ENCODE data around the gene CCDC149.

CCDC149 gene

DNA sequence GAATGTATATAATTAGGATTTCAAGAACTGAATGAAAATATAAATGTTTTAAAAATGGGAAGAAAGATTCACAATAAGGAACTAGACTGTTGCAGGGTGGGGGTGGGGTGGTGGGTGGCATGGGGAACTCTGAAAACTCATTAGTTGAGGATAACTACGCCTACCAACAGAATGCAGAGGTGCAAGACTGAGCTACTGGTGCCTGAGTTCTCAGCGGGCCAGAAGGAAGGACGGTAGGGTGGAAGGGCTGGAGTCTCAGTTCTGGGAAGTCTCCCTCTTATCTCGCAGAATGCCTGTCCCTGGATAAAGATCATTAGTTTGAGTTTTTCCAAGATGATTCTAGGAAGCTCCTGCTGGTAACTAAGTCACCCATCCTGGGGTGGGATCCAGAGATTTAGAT, 118.8 kb downstream of the CCDC149 start:
- no peak overlapping the region for H3K4me3 ChIP-seq
- H3K9ac ChIP-seq = no peak overlapping the region
- no peaks in the 10 kb centered on the region for H3K27me3 ChIP-seq
- peaks cover 25% of the 10 kb centered on the region for H3K4me1 ChIP-seq
- no peaks in the 10 kb centered on the region for H4K20me1 ChIP-seq
- no peak overlapping the region for H3K27ac ChIP-seq
- peaks cover under 1% of the 10 kb centered on the region; the same call in 1 of the 2 replicates for H3K9me3 ChIP-seq
- TF ChIP-seq Cebpa-rat (IDR thresholded peaks at IDR 0.05) = no peak
- H3K36me3 ChIP-seq = no peaks in the 10 kb centered on the region; the same call in 1 of the 2 replicates
- H3K4me2 ChIP-seq = peak overlapping the region; percentile 14; the same call in 1 of the 2 replicates

DNA sequence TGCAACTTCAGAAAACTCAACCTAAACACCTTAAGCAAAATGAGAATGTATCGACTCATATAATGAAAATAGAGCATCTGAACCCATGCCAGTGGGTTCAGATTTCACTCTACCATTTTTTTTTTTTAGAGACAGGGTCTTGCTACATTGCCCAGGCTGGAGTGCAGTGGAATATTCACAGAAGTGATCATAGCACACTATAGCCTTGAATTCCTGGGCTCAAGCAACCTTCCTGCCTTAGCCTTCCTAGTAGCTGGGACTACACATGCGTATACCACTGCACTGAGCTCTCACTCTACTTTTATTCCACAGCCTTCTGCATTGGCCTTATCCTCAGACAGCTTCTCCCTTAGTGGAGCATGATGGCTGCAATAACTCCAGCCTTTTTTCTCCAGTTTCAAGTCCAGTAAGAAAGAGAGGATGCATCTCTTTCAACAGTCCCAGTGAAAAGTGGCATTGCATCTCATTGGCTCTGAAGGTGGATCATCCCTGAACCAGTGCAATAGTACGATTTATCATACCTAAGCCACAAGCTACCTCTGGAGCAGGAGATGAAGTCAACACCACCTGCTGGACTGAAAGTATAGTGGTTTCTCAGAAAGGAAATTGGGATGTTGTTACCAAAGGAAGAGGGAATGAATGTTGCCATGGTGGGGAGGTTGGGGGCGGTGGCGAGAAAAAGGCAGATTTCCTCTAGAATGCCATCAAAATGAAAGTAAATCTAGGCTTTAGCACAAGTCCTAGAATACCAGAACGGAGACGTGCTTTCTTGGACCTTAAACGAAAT, 119.4 kb downstream of the CCDC149 start:
- no peak for TF ChIP-seq Cebpa-rat (IDR thresholded peaks at IDR 0.05)
- no peak overlapping the region for H3K9ac ChIP-seq
- no peaks in the 10 kb centered on the region for H4K20me1 ChIP-seq
- H3K4me1 ChIP-seq = peaks cover 25% of the 10 kb centered on the region
- H3K27me3 ChIP-seq = no peaks in the 10 kb centered on the region
- H3K4me2 ChIP-seq = peak overlapping the region; percentile 40
- H3K4me3 ChIP-seq = no peak overlapping the region
- no peak overlapping the region for H3K27ac ChIP-seq
- no peaks in the 10 kb centered on the region for H3K9me3 ChIP-seq
- no peaks in the 10 kb centered on the region for H3K36me3 ChIP-seq

DNA sequence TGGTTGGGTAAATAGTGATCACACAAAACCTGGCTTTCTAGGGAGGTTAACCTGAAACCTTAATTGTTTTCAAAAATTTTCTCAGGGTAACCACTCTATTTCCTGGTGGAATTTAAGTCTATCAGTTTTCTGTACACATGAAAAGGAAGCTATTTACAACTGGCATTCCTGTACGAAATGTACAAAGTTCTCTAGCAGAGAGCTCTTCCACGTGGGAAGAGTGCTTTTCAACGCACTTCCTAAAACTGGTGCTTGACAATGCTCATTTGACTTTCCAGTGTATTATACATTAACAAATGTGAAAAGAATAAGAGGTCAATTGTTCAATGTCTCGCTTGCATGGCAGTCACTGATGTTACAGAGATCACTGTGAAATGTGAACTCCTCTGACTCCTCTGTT, 120.3 kb downstream of the CCDC149 start:
- H3K9ac ChIP-seq = no peak overlapping the region
- H3K36me3 ChIP-seq = no peaks in the 10 kb centered on the region
- H3K4me1 ChIP-seq = peaks cover 21% of the 10 kb centered on the region
- H3K9me3 ChIP-seq = no peaks in the 10 kb centered on the region
- no peaks in the 10 kb centered on the region for H4K20me1 ChIP-seq
- no peak for TF ChIP-seq Cebpa-rat (IDR thresholded peaks at IDR 0.05)
- no peak overlapping the region for H3K4me2 ChIP-seq
- no peak overlapping the region for H3K4me3 ChIP-seq
- no peaks in the 10 kb centered on the region for H3K27me3 ChIP-seq
- H3K27ac ChIP-seq = no peak overlapping the region

DNA sequence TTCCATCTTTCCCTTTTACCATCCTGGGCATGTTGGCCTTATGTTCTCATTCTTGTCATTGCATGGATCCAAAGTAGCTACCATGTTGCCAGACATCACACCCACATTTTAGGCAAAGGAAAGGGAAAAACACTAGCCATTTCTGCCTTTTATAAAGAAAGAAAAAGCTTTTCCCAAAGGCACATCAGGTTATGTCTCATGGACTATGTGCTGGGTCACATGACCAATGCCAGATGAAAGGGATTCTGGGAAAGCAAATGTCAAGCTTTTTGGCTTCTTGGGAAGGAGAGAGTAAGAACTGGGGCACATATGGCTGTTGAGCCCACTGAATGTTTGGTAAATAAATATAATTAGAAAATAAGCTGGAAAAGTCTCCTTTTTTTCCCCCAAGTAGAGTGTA, 121.8 kb downstream of the CCDC149 start:
- no peak overlapping the region for H3K4me3 ChIP-seq

DNA sequence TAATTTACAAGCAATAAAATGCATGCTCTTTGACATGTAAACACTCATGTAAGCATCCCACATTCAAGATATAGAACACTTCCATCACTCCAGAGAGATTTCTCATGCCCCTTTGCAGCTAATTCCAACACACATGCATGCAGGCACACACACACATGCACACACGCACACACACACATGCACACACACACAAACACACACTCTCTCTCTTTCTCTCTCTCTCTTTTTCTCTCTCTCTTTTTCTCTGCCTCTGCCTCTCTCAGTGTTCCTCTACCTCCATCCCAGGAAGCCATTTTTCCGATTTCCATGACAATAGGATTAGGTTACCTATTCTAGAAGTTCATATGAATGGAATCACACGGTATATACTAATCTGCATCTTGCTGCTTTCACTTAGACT, 129.3 kb downstream of the CCDC149 start:
- no peak overlapping the region for H3K27ac ChIP-seq
- H3K4me1 ChIP-seq = no peaks in the 10 kb centered on the region
- no peak overlapping the region for H3K4me3 ChIP-seq
- no peak overlapping the region for H3K9ac ChIP-seq
- H3K4me2 ChIP-seq = no peak overlapping the region
- no peaks in the 10 kb centered on the region for H4K20me1 ChIP-seq
- no peaks in the 10 kb centered on the region for H3K36me3 ChIP-seq
- H3K27me3 ChIP-seq = no peaks in the 10 kb centered on the region
- H3K9me3 ChIP-seq = peaks cover 5% of the 10 kb centered on the region
- TF ChIP-seq Cebpa-rat (IDR thresholded peaks at IDR 0.05) = no peak

More for the DNA sequence above, 121.8 kb downstream of the CCDC149 start:
- Histone ChIP-seq H3K9me3 (peaks cover 3% of the 10 kb centered on the region), H3K4me1 (peaks cover 21% of the 10 kb centered on the region), H3K36me3 (no peaks in the 10 kb centered on the region), H3K27me3 (no peaks in the 10 kb centered on the region), H4K20me1 (no peaks in the 10 kb centered on the region), H3K27ac (no peak overlapping the region), H3K9ac (no peak overlapping the region), H3K4me2 (no peak overlapping the region)
- no peak for TF ChIP-seq Cebpa-rat (IDR thresholded peaks at IDR 0.05)

DNA sequence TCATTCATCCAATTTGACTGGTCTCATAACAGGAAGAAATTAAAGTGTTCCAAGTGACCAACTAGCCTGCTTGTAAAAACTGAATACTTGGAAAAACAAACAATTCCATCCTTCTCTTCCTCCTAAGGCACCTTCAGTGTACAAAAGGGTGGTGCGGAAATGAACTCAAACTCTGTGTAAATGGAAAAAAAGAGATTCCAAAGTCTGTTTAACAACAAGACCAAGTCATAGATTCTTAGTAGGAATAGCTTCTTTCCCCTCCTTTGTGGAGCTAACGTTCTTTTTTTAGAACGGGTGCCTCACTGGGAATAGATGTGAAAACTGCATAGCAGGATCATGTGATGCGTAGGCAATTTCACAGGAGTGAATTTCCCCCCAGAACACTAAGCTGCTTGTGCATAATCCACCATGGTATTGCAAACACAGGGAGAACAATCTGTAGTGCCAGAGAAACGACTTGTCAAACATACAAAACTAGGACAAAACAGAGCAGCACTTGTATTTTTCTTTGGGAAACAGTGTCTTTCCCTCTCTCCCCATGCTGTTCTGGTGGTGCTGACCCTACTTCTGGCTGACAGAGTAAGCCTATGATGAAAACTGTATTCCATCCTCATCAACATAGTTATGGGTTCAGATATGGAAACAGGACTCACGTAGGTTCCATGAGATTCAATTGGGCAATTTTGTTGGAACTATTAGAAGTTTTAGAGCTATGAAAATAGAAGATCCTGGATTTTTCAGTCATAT, 130.7 kb downstream of the CCDC149 start:
- H3K9me3 ChIP-seq = peaks cover 5% of the 10 kb centered on the region
- no peak overlapping the region for H3K4me3 ChIP-seq
- H3K36me3 ChIP-seq = no peaks in the 10 kb centered on the region
- H3K9ac ChIP-seq = no peak overlapping the region
- H3K27ac ChIP-seq = no peak overlapping the region
- no peaks in the 10 kb centered on the region for H4K20me1 ChIP-seq
- no peak for TF ChIP-seq Cebpa-rat (IDR thresholded peaks at IDR 0.05)
- no peaks in the 10 kb centered on the region for H3K4me1 ChIP-seq
- H3K27me3 ChIP-seq = no peaks in the 10 kb centered on the region
- H3K4me2 ChIP-seq = no peak overlapping the region

DNA sequence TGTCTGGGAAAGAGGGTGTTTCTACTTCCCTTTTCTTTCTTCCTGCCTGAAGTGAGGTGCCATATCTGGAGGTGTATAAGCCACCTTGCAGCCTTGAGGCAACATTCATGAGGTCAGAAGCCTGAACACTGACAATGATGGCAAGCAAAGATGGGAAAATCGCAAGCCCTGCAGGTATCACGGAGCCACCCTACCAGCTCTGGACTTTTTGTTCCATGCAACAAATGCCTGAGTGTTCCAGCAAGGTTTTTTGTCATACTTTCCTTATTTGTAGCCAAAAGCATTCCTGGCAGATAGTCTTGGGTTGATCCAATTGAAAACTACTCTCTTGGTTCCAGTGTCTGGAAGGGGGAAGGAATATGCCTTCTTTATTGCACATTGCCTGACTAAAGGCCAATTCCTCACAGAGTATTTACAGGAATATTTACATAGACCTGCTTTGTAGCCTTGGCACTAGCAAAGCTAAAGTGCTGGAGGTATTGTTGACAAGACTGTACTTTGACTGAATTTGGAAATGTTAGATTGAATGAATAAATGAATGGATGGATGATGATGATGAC, 131.8 kb downstream of the CCDC149 start:
- H3K27me3 ChIP-seq = no peaks in the 10 kb centered on the region
- no peak overlapping the region for H3K27ac ChIP-seq
- no peaks in the 10 kb centered on the region for H3K36me3 ChIP-seq
- no peaks in the 10 kb centered on the region for H4K20me1 ChIP-seq
- no peak overlapping the region for H3K4me3 ChIP-seq
- H3K4me2 ChIP-seq = no peak overlapping the region
- TF ChIP-seq Cebpa-rat (IDR thresholded peaks at IDR 0.05) = no peak
- H3K4me1 ChIP-seq = no peaks in the 10 kb centered on the region
- peaks cover 2% of the 10 kb centered on the region for H3K9me3 ChIP-seq
- H3K9ac ChIP-seq = no peak overlapping the region

DNA sequence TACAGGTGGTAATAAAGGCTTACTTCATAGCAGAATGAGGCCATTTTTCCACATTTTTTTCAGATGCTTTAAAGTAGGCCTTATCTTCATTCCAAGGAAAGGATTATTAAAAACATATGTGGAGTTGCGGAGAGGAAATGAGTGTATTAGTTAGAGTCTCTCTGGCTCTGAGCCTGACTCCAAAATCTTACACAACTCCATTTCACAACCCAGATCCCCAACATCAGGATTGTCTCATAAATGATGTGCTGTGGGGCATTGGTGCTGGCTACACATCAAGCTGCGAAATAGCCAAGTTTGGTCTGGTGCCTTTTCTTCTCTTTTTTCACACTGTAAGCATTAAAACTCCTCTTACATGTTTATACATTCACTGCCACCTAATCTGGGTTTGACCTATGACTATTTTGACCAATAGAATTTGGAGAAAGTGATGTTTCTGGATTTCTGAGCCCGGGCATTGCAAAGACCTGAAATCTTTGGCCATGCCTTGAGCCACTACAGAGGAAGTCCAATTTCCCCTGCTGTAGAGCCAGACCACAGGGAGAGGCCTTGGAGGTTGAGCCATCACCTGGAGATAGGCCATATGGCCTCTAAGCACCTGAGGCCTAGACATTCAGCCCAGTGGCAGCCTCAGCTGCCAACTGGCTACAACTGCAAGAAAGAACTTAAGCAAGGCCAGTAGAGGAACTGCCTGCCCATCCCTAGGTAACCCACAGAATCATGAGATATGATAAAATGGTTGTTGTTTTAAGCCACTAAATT, 134.2 kb downstream of the CCDC149 start:
- no peak overlapping the region for H3K27ac ChIP-seq
- H3K36me3 ChIP-seq = no peaks in the 10 kb centered on the region
- no peaks in the 10 kb centered on the region for H3K27me3 ChIP-seq
- no peaks in the 10 kb centered on the region for H3K4me1 ChIP-seq
- H3K9me3 ChIP-seq = no peaks in the 10 kb centered on the region
- no peak overlapping the region for H3K4me2 ChIP-seq
- no peak for TF ChIP-seq Cebpa-rat (IDR thresholded peaks at IDR 0.05)
- no peaks in the 10 kb centered on the region for H4K20me1 ChIP-seq
- no peak overlapping the region for H3K4me3 ChIP-seq
- no peak overlapping the region for H3K9ac ChIP-seq

DNA sequence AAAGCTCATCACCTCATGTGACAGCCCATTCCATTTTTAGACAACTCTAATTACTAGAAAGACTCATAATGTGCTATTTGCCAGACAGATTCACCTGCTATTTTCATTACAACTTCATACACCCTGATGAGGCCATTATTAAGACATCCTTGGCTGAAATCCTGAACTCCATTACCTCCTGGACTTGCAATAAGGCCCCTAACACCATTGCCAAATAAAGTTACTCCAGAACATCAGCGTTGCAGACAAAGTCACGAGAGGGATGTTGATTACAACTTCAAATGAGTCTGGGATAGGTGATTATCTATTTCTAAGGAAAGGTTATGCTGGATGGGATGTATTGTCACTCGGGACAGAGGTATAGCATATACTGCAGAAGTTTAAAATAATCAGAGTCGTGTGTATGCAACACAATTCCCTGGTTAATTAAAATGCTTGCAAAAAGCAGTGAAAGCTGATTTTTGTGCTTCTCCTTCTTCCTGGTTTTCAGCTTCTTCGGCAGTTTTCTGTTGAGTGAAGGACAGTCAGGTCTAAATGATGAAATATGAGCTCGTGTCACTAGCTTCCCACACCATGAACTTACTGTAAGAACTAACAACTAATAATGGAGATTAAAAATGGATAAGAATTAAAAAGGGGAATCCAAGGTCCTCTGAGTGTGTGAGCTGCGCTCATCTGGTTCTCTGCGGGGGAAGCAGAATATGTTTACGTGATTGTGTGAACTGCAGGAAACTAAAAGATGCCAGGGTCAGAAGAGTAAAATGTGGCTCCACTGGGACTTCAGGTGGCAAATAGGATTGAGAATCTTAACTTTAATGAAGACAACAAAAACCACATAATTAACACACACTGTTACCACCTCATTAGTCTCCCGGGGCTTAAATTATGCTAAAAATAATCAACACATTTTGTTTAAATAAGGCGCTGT, 135.0 kb downstream of the CCDC149 start:
- no peaks in the 10 kb centered on the region for H3K9me3 ChIP-seq

More for the DNA sequence above, 135.0 kb downstream of the CCDC149 start:
- no peak overlapping the region for H3K4me3 ChIP-seq
- H3K36me3 ChIP-seq = no peaks in the 10 kb centered on the region
- H3K27me3 ChIP-seq = no peaks in the 10 kb centered on the region
- H3K27ac ChIP-seq = no peak overlapping the region
- no peaks in the 10 kb centered on the region for H3K4me1 ChIP-seq
- no peak for TF ChIP-seq Cebpa-rat (IDR thresholded peaks at IDR 0.05)
- no peak overlapping the region for H3K4me2 ChIP-seq
- H3K9ac ChIP-seq = no peak overlapping the region
- H4K20me1 ChIP-seq = no peaks in the 10 kb centered on the region

Data from BLaER1 (cell line).